Right renal cortex interstitium (tissue), 3 donors: ENCODE results near the gene KCNQ2. TPM values are rescaled to one million over a fixed set of nuclear protein-coding genes. Genes with fewer than 3 reads are reported as not detected.

Experiments
- DNase-seq, 3 donors: peaks; one replicate each; pipeline ENCODE4 v3.0.0-alpha.2; 2013; ENCODE audit warnings: low read depth in 3 of 3, low spot score in 2 of 3
- polyA plus RNA-seq, 3 donors: library from polyadenylated mRNA; unstranded; fragments of 120-200 nt; gene quantifications; one replicate each; pipeline ENCODE4 v1.2.1, GENCODE V29; 2013; ENCODE audit not compliant: insufficient read length in 3 of 3

Gene KCNQ2
- polyA plus RNA-seq, 3 donors: 3.9 to 6.1 (median 4.9) TPM

- DNase-seq: no peak
Observed at GRCh38 chr20:63458170-63459069, 14.0 kb downstream of the KCNQ2 start.

DNA sequence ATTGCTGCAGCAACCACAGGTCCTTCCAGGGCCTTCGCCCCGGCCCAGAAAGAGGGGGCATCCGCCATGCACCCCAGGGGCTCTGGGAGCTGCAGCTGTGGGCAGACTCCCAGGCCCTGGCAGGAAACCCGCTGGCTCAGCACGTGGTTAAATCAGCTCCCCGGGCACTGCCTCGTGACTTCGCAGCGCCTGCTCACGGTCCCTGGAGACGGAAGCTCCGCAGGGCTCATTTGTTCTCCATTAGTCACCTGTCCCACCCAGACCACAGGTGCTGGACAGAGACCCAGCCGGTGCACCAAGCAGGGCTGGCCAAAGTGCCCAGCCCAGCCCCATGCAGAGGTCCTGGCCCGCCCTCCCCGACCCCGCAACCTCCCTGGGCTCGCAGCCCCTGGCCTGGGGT lies 14.7 kb downstream of the KCNQ2 start:
- no peak for DNase-seq

DNA sequence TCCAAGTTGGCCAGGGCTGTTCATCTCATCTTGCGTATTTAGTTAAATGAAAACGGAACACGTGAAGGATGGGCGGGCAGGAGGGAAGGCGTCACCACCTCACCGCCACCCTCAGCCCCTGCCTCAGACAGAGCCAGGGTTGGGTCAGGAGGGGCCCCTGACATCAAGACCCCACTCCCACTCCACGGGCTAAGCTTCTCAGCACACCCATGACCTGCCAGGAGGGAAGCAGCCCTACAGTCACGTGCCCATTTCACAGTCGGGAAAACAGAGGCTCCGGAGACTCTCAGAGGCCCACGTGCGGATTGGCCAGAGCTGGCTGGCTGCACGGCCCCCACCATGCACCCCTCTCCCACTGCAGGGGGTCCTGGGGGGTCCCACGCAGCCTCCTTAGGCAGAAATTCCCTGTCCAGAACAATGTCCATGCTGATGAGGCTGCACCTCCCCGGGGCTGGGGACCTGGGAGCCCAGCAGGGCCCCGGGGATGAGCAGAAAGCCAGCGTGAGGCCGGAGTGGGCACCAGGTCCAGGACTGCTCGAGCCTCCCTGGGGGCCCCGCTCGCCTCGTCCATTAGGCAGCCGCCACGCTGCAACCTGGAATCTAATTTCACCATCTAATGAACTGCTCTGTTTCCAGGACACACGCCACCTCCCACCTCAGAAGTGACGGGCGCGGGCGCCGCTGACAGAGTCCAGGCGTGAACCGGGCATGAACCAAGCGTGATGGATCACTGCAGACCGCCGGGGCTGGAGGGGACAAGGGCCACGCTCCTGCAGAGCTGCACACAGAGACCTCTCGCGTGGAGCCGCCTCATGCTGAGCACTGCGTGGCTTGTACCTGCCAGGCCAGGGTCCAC lies 15.8 kb downstream of the KCNQ2 start:
- DNase-seq: no peak

- DNase-seq: no peak
Observed at GRCh38 chr20:63455568-63455859, 16.9 kb downstream of the KCNQ2 start.

DNA sequence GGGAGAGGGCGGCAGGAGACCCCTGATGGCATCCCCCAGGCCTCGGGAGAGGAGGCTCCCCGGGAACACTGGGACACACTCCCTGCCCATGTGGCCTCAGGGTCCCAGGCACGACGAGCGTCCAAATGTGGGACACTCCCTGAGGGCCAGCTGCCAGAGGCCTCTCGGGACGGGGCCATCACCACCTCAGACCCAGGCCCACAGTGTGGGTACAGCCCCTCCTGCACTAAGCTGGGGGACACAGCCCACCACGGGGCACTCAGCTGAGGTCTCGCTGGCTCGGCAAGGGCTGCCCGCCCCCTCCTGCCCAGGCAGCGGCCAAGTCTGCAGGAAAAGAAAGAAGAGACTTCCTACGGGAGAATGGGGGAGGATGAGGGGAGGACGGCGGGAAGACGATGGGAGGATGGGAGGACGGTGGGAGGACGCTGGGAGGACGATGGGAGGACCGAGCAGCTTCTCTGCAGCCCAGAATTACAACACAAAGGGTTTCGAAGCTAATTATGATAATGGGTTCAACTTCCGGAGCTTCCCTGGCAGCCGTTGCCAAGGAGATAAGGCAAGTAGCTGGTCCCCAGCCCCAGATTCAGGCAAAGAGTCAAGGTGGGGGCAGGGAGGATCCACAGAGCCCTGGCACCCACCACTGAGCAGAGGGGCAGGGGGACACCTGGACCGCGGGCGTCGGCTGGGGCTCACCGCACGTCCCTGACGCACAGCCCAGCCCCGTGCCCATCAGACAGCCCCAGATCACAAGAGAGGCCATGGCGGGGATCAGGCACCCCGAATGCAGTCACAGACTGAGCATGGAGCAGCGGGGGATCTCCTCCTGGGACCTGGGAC lies 17.5 kb downstream of the KCNQ2 start:
- no peak for DNase-seq

DNA sequence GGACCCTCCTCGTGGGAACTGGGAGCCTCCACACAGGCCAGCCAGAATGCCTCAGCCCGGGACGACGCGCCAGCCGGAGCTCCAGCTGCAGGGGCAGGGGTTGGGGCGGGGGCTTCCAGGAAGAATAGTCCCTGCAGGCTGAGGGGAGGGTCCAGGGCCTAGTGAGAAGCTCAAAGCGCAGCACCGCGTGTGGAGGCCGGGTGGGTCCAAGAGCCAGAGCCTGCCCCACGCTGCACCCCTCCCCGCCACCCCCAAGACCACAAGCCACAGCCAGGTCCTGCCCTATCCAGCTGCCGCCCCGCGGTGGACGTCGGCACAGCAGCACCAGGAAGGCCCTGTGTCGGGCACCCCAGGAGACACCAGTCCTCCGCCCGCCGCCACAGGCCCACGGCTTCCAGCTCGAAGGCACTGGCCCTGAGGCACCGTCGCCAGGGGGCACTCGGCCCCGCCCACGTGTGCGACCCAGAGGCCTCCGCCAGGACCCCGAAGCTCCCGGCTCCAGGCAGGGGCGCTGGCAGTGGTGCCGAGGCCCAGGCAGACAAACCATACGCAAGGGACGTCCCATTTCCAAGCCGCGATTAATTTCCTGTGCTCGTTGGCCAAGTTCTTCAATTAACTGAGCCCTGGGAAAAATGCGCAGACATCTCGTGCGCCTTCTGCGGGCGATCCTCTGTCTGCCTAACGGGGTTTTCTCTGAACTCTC lies 19.5 kb downstream of the KCNQ2 start:
- DNase-seq: no peak

GRCh38 chr20:63452341-63452740 lies 20.1 kb downstream of the KCNQ2 start:
- DNase-seq: no peak

DNA sequence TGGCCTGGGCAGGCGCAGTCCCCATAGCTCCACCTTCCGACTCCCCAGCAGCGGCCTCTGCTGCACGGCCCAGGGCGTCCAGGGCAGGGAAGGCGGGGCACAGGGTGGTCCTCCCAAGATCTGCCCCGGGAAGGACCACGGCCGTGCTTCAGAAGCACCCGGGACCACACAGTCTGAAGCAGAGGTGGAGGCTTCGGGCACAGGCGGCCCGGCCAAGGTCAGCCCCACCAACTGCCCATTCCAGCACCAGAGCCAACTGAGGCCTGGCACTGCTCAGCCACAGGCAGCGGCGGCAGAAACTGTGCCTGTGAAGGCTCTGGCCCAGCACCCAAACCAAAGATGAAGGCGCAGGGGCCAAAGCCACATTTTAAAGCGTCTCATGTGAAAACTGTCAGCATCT lies 20.6 kb downstream of the KCNQ2 start:
- no peak for DNase-seq

GRCh38 chr20:63449796-63450730 lies 22.4 kb downstream of the KCNQ2 start:
- DNase-seq: no peak

- DNase-seq: no peak
Observed at GRCh38 chr20:63449025-63449424, 23.4 kb downstream of the KCNQ2 start.

GRCh38 chr20:63448031-63448430 lies 24.4 kb downstream of the KCNQ2 start:
- no peak for DNase-seq

DNA sequence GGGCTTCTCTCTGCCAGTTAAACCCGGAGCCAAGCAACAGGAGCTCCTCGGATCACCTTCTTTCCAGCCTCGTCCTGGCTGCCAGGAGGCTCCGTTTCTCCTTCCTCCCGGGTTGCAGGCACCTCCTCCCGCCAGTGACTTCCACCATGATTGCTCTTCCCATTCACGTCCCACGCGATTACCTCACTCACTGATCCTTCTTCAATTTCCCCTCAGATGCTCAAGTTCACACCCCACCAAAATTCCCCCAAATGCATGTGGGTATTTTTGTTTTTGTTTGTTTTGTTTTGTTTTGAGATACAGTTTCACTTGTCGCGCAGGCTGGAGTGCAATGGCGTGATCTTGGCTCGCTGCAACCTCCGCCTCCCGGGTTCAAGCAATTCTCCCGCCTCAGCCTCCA lies 25.1 kb downstream of the KCNQ2 start:
- no peak for DNase-seq

DNA sequence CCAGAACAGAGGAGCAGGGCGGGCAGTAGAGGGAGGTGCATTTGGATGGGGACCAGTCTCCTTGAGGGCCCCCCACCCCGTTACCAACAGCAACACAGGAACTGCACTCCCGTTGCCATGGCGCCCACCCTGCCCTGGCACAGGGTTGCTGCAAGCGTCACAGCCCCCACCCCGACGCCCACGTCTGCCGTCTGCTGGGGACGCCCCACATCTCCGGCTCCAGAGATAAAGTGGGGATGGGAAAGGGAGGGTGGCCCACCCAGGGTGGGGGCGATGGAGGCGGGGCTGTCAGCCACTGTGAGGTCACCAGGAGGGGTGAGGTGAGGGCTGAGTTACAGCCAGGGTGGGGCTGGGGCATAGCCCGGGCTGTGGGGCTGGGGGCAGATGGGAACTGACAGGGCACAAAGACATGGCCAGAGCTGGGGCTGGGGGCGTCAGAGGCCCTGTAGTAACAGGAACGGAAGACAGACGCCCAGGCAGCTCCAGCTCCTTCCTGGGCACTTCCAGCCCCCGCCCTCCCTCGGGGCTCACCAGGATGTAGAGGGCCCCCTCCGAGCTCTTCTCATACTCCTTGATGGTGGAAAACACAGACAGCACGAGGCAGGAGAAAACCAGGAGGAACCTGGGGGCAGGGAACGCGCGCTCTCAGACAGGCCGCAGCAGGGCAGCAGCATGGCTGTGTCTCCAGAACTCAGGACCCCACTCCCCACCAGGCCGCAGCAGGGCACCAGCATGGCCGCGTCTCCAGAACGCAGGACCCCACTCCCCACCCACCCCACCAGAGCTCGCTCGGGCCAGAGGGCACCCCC lies 26.0 kb downstream of the KCNQ2 start:
- DNase-seq: no peak

DNA sequence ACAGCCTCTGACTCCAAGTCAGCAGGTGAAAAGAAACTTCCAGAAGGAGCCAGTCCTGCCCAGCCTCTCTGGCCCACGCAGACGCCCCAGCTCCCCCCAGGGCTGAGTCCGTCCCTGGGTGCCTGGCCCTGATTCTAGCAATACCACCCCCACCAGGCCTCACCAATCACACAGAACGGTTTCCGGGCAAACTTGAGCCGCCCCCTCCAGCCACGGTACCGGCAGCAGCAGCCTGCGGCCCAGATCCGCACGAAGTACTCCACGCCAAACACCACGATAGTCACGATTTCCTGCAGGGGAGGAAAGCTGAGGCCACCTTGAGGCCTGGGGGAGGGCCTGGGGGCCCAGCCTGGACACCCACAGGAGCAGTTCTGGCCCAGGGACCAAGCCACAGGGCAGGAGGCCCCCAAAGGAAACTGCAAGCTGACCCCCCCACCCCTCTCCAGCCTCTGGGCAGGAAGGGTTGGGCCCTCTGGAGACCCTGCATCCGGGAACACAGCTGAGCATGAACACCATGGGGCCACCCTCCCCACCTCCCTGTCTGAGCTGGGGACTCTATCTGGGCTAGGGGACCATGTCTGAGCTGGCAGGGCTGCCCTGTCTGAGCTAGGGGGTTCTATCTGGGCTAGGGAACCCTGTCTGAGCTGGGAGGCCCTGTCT lies 27.2 kb downstream of the KCNQ2 start:
- no peak for DNase-seq

- no peak for DNase-seq
Observed at GRCh38 chr20:63444548-63444947, 27.9 kb downstream of the KCNQ2 start.

DNA sequence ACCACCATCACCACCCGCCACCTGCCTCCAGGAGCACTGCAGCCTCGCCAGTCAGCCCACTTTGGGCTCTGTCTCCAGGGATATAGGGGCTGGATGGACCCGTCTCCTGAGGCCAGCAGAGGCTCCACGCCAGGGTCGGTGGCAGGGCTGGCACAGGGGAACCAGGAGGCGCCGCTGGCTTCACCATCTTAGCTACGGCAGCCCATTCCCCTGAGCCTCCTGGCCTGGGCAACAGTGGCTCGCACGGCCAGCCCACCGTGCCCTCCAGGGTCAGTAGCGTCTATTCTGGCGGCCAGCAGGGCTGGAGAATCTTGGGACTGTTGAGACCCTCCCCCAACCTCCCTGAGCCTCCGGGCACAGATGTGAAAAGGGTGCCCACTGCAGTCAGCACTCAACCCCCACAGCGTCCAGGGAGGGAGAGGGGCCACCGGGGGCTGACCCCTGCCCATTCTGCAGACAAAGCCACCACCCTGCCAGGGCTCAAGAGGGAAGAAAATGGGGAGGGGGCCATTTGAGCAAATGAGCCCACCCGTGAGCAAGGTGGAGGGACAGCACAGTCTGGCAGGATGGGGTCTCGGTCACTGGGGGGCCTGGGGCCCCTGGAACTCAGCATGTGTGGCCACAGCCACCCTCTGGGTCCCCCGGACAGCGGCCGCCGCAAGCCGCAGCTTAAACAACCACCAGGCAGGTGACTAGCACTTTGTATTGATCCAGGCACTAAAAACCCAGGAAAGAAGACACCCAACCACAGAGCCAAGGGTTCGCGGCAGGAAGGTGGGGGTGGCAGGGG lies 28.7 kb downstream of the KCNQ2 start:
- DNase-seq: no peak

- DNase-seq: no peak
Observed at GRCh38 chr20:63442100-63442493, 30.4 kb downstream of the KCNQ2 start.
